Thyroid gland (tissue), 4 donors: ENCODE data around the gene RAET1L. TPM values are rescaled to one million over a fixed set of nuclear protein-coding genes. Genes with fewer than 3 reads are reported as not detected.

Experiments
- DNase-seq, 2 donors: peaks; one replicate each; pipeline ENCODE4 v3.0.0-alpha.2; 2019
- H3K27ac ChIP-seq, 3 donors: fragments of 200-600 bp; sonication (generic); 1 replicate in 2 of 3; 2 replicates in 1 of 3; pipeline ENCODE4 v1.5.1; 2016 to 2019; ENCODE audit warnings: mild to moderate bottlenecking in 1 of 3, moderate library complexity in 1 of 3
- H3K27me3 ChIP-seq: fragments of 200-600 bp; sonication (generic); one replicate; pipeline ENCODE4 v1.5.1; 2019
- H3K36me3 ChIP-seq, 2 donors: fragments of 200-600 bp; sonication (generic); one replicate each; pipeline ENCODE4 v1.5.1; 2016 to 2019
- H3K4me1 ChIP-seq, 2 donors: fragments of 200-600 bp; sonication (generic); one replicate each; pipeline ENCODE4 v1.5.1; 2017 to 2019
- H3K4me3 ChIP-seq, 3 donors: fragments of 200-600 bp; sonication (generic); replicated peaks in 1 of 3; 1 replicate in 2 of 3; 2 replicates in 1 of 3; pipeline ENCODE4 v1.5.1; 2016; ENCODE audit warnings: mild to moderate bottlenecking in 1 of 3
- H3K9me3 ChIP-seq: fragments of 200-600 bp; sonication (generic); one replicate; pipeline ENCODE4 v1.5.1; 2017
- CTCF ChIP-seq, 6 experiments: fragments of 200-600 bp in 3 of 6; fragments of 450-650 bp in 3 of 6; sonication (generic) in 3 of 6; IDR thresholded peaks; one replicate each; pipeline ENCODE4 v1.5.1; 2016 to 2019; ENCODE audit warnings: antibody characterized with exemption in 6 of 6, mild to moderate bottlenecking in 2 of 6, inconsistent platforms in 1 of 6, moderate library complexity in 1 of 6
- POLR2A ChIP-seq, 2 donors: fragments of 450-650 bp; IDR thresholded peaks; one replicate each; pipeline ENCODE4 v1.6.1; 2017; ENCODE audit warnings: antibody characterized with exemption in 2 of 2, mild to moderate bottlenecking in 2 of 2, moderate library complexity in 1 of 2
- WGBS, 2 donors: methylation state at CpG; one replicate each; pipeline ENCODE4 v1.1.5; 2017; 5-methylcytosine and 5-hydroxymethylcytosine counted together
- intact Hi-C: fragments of 100-400 bp; cut with DNase I; formaldehyde crosslinking; loops from one replicate; pipeline ENCODE4 v1.15.1; 2023
- total RNA-seq, 4 donors: library from RNA; depleted of rRNA; stranded (reverse); fragments of >200 nt; gene quantifications; one replicate each; pipeline ENCODE4 v1.2.3, GENCODE V29; 2016

RAET1L gene
- total RNA-seq, 4 donors from 2014 or later: not detected

DNA sequence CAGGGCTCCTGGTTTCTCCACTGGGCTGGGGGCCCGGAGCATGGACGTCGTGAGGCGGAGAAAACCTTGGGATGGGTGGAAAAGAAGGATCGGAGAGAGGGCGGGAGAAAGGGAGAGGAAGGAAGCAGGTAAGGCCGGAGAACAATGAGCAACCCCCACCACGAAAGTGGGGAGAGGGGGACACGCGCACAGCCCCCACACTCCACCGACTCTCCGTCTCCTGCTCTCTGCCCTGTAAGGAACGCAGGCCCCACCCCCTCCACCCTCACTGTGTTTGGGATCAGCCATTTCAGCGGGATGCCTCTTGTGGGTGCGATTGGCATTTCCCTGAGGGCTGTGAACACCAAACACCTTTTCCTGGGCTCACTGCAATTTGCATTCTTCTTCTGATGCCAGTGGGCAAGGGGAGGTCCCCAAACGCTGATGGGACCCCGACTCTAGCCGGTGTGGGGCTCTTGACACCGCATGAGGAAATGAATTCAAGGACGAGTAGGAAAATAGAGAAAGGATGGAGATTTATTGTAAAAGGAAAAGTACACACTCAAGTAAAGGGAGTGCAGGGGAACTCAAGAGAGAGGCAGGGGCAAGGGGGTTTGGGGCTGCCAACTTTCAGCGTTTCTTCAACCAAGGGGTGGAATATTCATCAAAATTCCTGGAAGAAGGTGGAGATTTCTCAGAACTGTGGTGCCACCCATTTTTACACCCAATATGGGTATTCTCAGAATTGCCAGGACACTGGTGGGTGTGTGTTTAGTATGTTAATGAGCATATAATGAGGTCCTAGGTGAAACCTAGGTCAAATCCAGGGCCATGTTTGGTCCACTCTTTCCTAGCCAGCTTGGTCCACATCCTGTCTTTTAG lies 13.1 kb upstream of the RAET1L start:
- peak overlapping the region in 1 of 3 donors; percentile 6 for H3K4me3 ChIP-seq
- H3K27me3 ChIP-seq: peaks cover 6% of the 10 kb centered on the region
- H3K4me1 ChIP-seq: peaks cover 8 to 13% of the 10 kb centered on the region in 2 donors
- peak; percentile 25 to 32 for DNase-seq
- H3K27ac ChIP-seq: no peak overlapping the region
- intact Hi-C loops: no loop called here
- 11 to 12% methylated on average over 21 of the region's 21 CpGs for WGBS, 2 donors
- no peaks in the 10 kb centered on the region for H3K9me3 ChIP-seq
- TF ChIP-seq CTCF (IDR thresholded peaks at IDR 0.05) (no peak), POLR2A (IDR thresholded peaks at IDR 0.05) (no peak)
- H3K36me3 ChIP-seq: no peaks in the 10 kb centered on the region

DNA sequence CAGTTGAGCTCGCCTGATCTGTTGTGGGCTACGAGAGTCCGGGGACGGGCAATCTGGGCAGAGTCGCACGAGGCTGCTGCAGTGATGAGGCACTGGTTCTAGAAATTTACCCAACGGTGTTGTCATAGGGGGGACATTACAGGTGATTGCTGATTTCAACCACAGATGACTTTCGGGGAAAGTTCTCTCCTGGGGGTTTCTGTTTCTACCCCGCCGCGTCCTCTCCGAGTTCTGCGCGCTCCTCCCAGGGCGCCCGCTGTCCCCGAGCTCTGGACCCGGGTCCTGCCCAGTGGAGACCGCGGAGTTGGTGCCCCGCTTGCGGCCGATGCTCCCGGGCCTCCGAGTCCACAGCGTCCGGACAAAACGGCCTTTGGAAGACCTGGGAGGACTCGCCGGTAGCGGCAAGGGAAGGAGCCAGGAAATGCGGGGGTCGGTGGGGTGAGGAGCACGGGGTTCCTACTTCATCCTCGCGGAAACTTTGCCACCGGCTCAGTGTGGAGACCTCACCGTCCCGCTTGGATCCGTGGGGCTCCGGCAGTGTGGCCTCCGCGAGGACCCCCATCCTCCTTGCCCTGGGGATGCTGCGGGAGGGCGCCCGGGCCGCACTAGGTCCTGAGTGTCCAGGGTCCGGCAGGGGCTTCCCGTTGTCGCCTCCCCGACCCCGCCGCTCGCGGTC lies 12.3 kb upstream of the RAET1L start:
- 5 to 6% methylated on average over 23 to 24 of the region's 55 CpGs for WGBS, 2 donors
- no peaks in the 10 kb centered on the region for H3K9me3 ChIP-seq
- peak in 1 of 2 donors; percentile 20 for DNase-seq
- H3K27ac ChIP-seq: no peak overlapping the region
- H3K4me1 ChIP-seq: peaks cover 8 to 13% of the 10 kb centered on the region in 2 donors
- H3K36me3 ChIP-seq: no peaks in the 10 kb centered on the region
- H3K27me3 ChIP-seq: peaks cover 6% of the 10 kb centered on the region
- TF ChIP-seq CTCF (IDR thresholded peaks at IDR 0.05) (no peak), POLR2A (IDR thresholded peaks at IDR 0.05) (no peak)
- intact Hi-C loops: no loop called here
- peak overlapping the region in 1 of 3 donors; percentile 6 for H3K4me3 ChIP-seq

DNA sequence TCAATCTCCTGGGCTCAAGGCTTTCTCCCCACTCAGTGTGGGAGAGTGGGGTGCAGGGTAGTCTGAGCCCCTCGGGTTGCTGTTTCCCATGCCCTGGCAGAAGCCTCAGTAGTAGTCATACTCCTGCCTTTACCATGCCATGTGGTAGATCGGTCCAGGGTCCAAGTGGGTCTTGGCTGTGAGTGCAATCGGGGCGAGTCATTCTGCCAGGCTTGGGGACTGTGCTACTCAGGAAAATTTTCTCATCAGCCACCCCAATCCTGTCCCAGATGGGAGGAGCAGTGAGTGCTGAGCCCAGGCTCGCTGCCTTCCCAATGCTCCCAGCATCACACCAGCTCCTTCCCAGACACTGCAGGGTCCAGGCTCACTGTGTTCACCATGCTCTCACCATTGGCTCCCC lies 10.7 kb upstream of the RAET1L start:
- no peaks in the 10 kb centered on the region for H3K36me3 ChIP-seq
- no peaks in the 10 kb centered on the region for H3K9me3 ChIP-seq
- H3K27me3 ChIP-seq: peaks cover 6% of the 10 kb centered on the region
- H3K4me1 ChIP-seq: peaks cover 8 to 13% of the 10 kb centered on the region in 2 donors
- 65 to 86% methylated on average over 2 to 5 of the region's 5 CpGs for WGBS, 2 donors
- intact Hi-C loops: no loop called here
- no peak for TF ChIP-seq CTCF (IDR thresholded peaks at IDR 0.05)
- TF ChIP-seq POLR2A (IDR thresholded peaks at IDR 0.05): no peak
- DNase-seq: no peak
- H3K27ac ChIP-seq: no peak overlapping the region
- H3K4me3 ChIP-seq: no peak overlapping the region

DNA sequence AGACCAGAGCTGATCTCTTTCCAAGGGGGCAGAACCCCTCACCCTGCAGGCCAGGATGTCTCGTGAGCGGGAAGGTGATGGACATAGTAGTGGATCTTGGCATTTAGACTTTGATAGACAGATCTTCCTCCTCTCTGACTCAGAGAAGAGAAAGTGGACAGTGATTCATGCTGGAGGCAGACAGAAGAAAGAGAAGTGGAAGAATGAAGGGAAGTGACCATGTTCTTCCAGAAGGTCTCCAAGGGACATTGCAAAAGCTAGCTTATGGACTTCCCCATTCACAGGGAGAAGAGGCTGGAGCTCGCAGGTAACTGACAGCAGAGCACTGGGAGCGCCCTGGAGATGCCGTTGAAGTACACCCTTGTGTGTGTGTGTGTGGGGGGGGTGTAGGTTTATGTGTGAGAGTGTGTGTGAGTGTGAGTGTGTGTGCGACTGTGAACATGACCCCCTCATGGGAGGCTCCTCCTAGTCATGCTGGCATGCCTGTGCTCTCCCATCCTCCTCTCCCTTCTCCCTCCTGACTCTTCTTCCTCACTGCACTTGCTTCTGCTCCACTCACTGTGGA lies 8.0 kb upstream of the RAET1L start:
- 82 to 85% methylated on average over 6 of the region's 6 CpGs for WGBS, 2 donors
- intact Hi-C loops: no loop called here
- H3K36me3 ChIP-seq: no peaks in the 10 kb centered on the region
- peaks cover 3% of the 10 kb centered on the region for H3K27me3 ChIP-seq
- H3K4me3 ChIP-seq: no peak overlapping the region
- peaks cover 7 to 11% of the 10 kb centered on the region in 2 donors for H3K4me1 ChIP-seq
- no peak overlapping the region for H3K27ac ChIP-seq
- no peaks in the 10 kb centered on the region for H3K9me3 ChIP-seq
- no peak for TF ChIP-seq CTCF (IDR thresholded peaks at IDR 0.05)
- TF ChIP-seq POLR2A (IDR thresholded peaks at IDR 0.05): no peak
- DNase-seq: no peak
